Hepatocyte (in vitro differentiated cells): ENCODE measurements around the gene MAD1L1. TPM values are rescaled to one million over a fixed set of nuclear protein-coding genes. Genes with fewer than 3 reads are reported as not detected.

Source experiments
- DNase-seq: peaks from one replicate; pipeline ENCODE4 v3.0.0-alpha.2; 2016; ENCODE audit warnings: low spot score
- H2AFZ ChIP-seq: fragments of 200-600 bp; sonication (generic); 2 replicates; pipeline ENCODE4 v1.6.0; 2016; ENCODE audit warnings: antibody characterized with exemption, mild to moderate bottlenecking
- H3K27ac ChIP-seq: fragments of 200-600 bp; sonication (generic); 2 replicates; pipeline ENCODE4 v1.5.1; 2016; ENCODE audit warnings: mild to moderate bottlenecking
- H3K27me3 ChIP-seq: fragments of 200-600 bp; sonication (generic); 2 replicates; pipeline ENCODE4 v1.6.1; 2016
- H3K36me3 ChIP-seq: fragments of 200-600 bp; sonication (generic); replicated peaks from 2 replicates; pipeline ENCODE4 v1.5.1; 2016; ENCODE audit warnings: low read depth; ENCODE audit not compliant: insufficient read depth
- H3K4me1 ChIP-seq: fragments of 200-600 bp; sonication (generic); 2 replicates; pipeline ENCODE4 v1.5.1; 2016; ENCODE audit warnings: mild to moderate bottlenecking, moderate library complexity; ENCODE audit not compliant: insufficient read depth
- H3K4me2 ChIP-seq: fragments of 200-600 bp; sonication (generic); 2 replicates; pipeline ENCODE4 v1.6.0; 2016
- H3K4me3 ChIP-seq: fragments of 200-600 bp; sonication (generic); 2 replicates; pipeline ENCODE4 v1.5.1; 2016; ENCODE audit warnings: mild to moderate bottlenecking
- H3K79me2 ChIP-seq: fragments of 200-600 bp; sonication (generic); 2 replicates; pipeline ENCODE4 v1.6.0; 2017; ENCODE audit warnings: mild to moderate bottlenecking
- H3K9me2 ChIP-seq: fragments of 200-600 bp; sonication (generic); replicated peaks from 2 replicates; pipeline ENCODE4 v1.6.0; 2017; ENCODE audit warnings: mild to moderate bottlenecking; ENCODE audit not compliant: insufficient read depth
- H3K9me3 ChIP-seq: fragments of 200-600 bp; sonication (generic); 2 replicates; pipeline ENCODE4 v1.5.1; 2016; ENCODE audit warnings: low read depth, mild to moderate bottlenecking
- H4K20me1 ChIP-seq: fragments of 200-600 bp; sonication (generic); 2 replicates; pipeline ENCODE4 v1.6.0; 2016; ENCODE audit warnings: mild to moderate bottlenecking; ENCODE audit not compliant: insufficient read depth, poor library complexity, severe bottlenecking
- CTCF ChIP-seq: fragments of 200-600 bp; sonication (generic); IDR thresholded peaks from 2 replicates; pipeline ENCODE4 v1.5.1; 2016; ENCODE audit warnings: antibody characterized with exemption, mild to moderate bottlenecking; ENCODE audit not compliant: poor library complexity
- EZH2 ChIP-seq: fragments of 200-600 bp; sonication (generic); IDR thresholded peaks from 2 replicates; pipeline ENCODE4 v1.6.1; 2016; ENCODE audit warnings: antibody characterized with exemption, mild to moderate bottlenecking, borderline replicate concordance
- EZH2phosphoT487 ChIP-seq: fragments of 200-600 bp; sonication (generic); IDR thresholded peaks from one replicate; pipeline ENCODE4 v1.6.1; 2018; ENCODE audit warnings: antibody characterized with exemption, mild to moderate bottlenecking, low read depth, moderate library complexity; ENCODE audit not compliant: unreplicated experiment, severe bottlenecking
- WGBS: methylation state at CpG from one replicate; pipeline ENCODE4 v1.1.6; 2016; ENCODE audit warnings: low lambda C conversion rate; ENCODE audit errors: missing lambda C conversion rate; 5-methylcytosine and 5-hydroxymethylcytosine counted together
- polyA plus RNA-seq: library from polyadenylated mRNA; unstranded; fragments of >200 nt; fragmentation: Nextera tagmentation; extraction: Ambion mirVana; gene quantifications from 2 replicates; pipeline ENCODE4 v1.2.1, GENCODE V29; 2016
- total RNA-seq: library from RNA; depleted of rRNA; stranded (reverse); fragments of >200 nt; gene quantifications from 2 replicates; pipeline ENCODE4 v1.2.3, GENCODE V29; 2014

MAD1L1 gene
- total and polyA plus RNA-seq, 2 experiments from 2014 or later = 30.7 to 31.0 TPM

- DNase-seq = no peak
- 97% methylated on average over 9 of the region's 10 CpGs for WGBS
- Histone ChIP-seq H3K9me2 (no peaks in the 10 kb centered on the region), H3K27ac (no peak overlapping the region), H3K79me2 (no peaks in the 10 kb centered on the region), H3K36me3 (no peaks in the 10 kb centered on the region), H3K4me1 (peaks cover 25% of the 10 kb centered on the region), H3K27me3 (no peaks in the 10 kb centered on the region), H4K20me1 (no peaks in the 10 kb centered on the region), H3K4me3 (no peak overlapping the region), H3K9me3 (no peaks in the 10 kb centered on the region), H3K4me2 (no peak overlapping the region), H2AFZ (no peak overlapping the region)
- TF ChIP-seq EZH2 (no peak), CTCF (no peak), EZH2phosphoT487 (no peak)
Observed at GRCh38 chr7:2201128-2201527, 31.6 kb downstream of the MAD1L1 start.

- 98% methylated on average over 18 of the region's 18 CpGs for WGBS
- TF ChIP-seq EZH2phosphoT487 (no peak), CTCF (no peak), EZH2 (no peak)
Observed at GRCh38 chr7:2200584-2200980, 32.2 kb downstream of the MAD1L1 start.

GRCh38 chr7:2199956-2200583 lies 32.7 kb downstream of the MAD1L1 start:
- no peak overlapping the region for H3K4me2 ChIP-seq
- no peak overlapping the region for H3K27ac ChIP-seq
- H3K27me3 ChIP-seq = no peaks in the 10 kb centered on the region
- H2AFZ ChIP-seq = no peak overlapping the region
- H3K4me1 ChIP-seq = peaks cover 20% of the 10 kb centered on the region
- H3K9me2 ChIP-seq = no peaks in the 10 kb centered on the region
- TF ChIP-seq EZH2phosphoT487 (no peak), CTCF (no peak), EZH2 (no peak)
- H3K79me2 ChIP-seq = no peaks in the 10 kb centered on the region
- WGBS = 93% methylated on average over 23 of the region's 25 CpGs
- no peaks in the 10 kb centered on the region for H3K9me3 ChIP-seq
- H3K4me3 ChIP-seq = no peak overlapping the region
- H4K20me1 ChIP-seq = no peaks in the 10 kb centered on the region
- no peak for DNase-seq
- H3K36me3 ChIP-seq = no peaks in the 10 kb centered on the region

More at GRCh38 chr7:2200584-2200980, 32.2 kb downstream of the MAD1L1 start:
- no peaks in the 10 kb centered on the region for H3K9me3 ChIP-seq
- H3K79me2 ChIP-seq = no peaks in the 10 kb centered on the region
- no peak overlapping the region for H3K4me2 ChIP-seq
- no peak for DNase-seq
- H3K4me1 ChIP-seq = peaks cover 25% of the 10 kb centered on the region
- no peaks in the 10 kb centered on the region for H3K27me3 ChIP-seq
- no peak overlapping the region for H2AFZ ChIP-seq
- no peak overlapping the region for H3K27ac ChIP-seq
- no peaks in the 10 kb centered on the region for H3K9me2 ChIP-seq
- no peaks in the 10 kb centered on the region for H4K20me1 ChIP-seq
- H3K36me3 ChIP-seq = no peaks in the 10 kb centered on the region
- H3K4me3 ChIP-seq = no peak overlapping the region
